Activated naive CD8-positive, alpha-beta T cell treated with anti-CD3 and anti-CD28 coated beads for 36 hours (primary cell): ENCODE measurements around the gene ILF2. TPM values are rescaled to one million over a fixed set of nuclear protein-coding genes. Genes with fewer than 3 reads are reported as not detected.

Experiments used
- DNase-seq: peaks from one replicate; pipeline ENCODE4 v3.0.0; 2021
- H3K27ac Mint-ChIP-seq: one replicate; pipeline ENCODE4 v1.8.0; 2022; ENCODE audit warnings: mild to moderate bottlenecking, moderate library complexity, mixed read lengths
- H3K27me3 Mint-ChIP-seq: one replicate; pipeline ENCODE4 v1.8.0; 2022; ENCODE audit warnings: mild to moderate bottlenecking, mixed read lengths
- H3K36me3 Mint-ChIP-seq: one replicate; pipeline ENCODE4 v1.8.0; 2021; ENCODE audit warnings: mild to moderate bottlenecking, mixed read lengths
- H3K4me1 Mint-ChIP-seq: one replicate; pipeline ENCODE4 v1.8.0; 2021; ENCODE audit warnings: mixed read lengths
- H3K4me3 Mint-ChIP-seq: one replicate; pipeline ENCODE4 v1.8.0; 2022; ENCODE audit warnings: mild to moderate bottlenecking, moderate library complexity, mixed read lengths
- H3K9me3 Mint-ChIP-seq: one replicate; pipeline ENCODE4 v1.8.0; 2022; ENCODE audit warnings: mixed read lengths
- total RNA-seq, 2 experiments: library from RNA; stranded (reverse); gene quantifications; one replicate each; pipeline ENCODE4 v1.2.3, GENCODE V29; 2021

The ILF2 gene
- total RNA-seq, 2 experiments from 2014 or later, result 419 to 431 TPM

DNA sequence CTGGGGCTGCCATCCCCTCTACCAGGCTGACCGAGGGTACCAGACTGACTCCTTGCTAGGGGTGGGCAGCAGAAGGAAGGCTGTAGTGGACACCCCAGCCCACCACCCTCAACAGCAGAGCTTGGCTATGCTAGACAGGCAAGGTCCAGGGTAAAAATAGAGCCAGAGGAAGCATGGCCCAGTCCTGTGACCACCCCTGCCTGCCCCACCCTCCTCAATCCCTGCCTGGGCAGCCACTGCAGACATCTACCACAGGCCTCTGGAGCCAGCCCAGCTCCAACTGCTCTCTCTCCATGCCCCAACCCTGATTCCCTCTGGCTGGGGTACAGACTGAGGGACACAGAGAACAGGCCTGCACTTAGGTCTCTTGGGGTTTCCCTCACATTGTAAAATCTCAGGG lies 40.8 kb downstream of the ILF2 start:
- H3K27me3 Mint-ChIP-seq, result peaks cover 5% of the 10 kb centered on the region
- H3K4me3 Mint-ChIP-seq, result no peak overlapping the region
- peaks cover 10% of the 10 kb centered on the region for H3K4me1 Mint-ChIP-seq
- no peaks in the 10 kb centered on the region for H3K9me3 Mint-ChIP-seq
- H3K36me3 Mint-ChIP-seq, result peaks cover 14% of the 10 kb centered on the region
- H3K27ac Mint-ChIP-seq, result no peak overlapping the region
- no peak for DNase-seq

DNA sequence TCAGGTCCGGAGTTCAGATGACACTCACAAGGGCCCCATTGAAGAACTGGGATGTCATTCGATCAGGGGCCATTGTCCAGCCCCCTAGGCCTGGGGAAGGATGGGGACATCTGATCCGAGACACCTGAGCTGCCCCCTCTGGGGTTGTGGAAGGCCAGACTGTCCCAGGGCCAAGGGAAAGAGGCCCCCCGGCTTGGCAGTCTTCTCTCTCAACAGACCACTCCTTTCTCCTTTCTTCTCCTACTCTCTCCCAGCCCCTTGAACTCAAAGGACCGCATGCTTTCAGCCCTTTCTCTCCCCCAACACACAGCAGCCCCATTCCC lies 41.5 kb downstream of the ILF2 start:
- peaks cover 10% of the 10 kb centered on the region for H3K36me3 Mint-ChIP-seq
- H3K9me3 Mint-ChIP-seq, result no peaks in the 10 kb centered on the region
- peaks cover 10% of the 10 kb centered on the region for H3K4me1 Mint-ChIP-seq
- peaks cover 5% of the 10 kb centered on the region for H3K27me3 Mint-ChIP-seq
- no peak overlapping the region for H3K27ac Mint-ChIP-seq
- DNase-seq, result no peak
- H3K4me3 Mint-ChIP-seq, result no peak overlapping the region

DNA sequence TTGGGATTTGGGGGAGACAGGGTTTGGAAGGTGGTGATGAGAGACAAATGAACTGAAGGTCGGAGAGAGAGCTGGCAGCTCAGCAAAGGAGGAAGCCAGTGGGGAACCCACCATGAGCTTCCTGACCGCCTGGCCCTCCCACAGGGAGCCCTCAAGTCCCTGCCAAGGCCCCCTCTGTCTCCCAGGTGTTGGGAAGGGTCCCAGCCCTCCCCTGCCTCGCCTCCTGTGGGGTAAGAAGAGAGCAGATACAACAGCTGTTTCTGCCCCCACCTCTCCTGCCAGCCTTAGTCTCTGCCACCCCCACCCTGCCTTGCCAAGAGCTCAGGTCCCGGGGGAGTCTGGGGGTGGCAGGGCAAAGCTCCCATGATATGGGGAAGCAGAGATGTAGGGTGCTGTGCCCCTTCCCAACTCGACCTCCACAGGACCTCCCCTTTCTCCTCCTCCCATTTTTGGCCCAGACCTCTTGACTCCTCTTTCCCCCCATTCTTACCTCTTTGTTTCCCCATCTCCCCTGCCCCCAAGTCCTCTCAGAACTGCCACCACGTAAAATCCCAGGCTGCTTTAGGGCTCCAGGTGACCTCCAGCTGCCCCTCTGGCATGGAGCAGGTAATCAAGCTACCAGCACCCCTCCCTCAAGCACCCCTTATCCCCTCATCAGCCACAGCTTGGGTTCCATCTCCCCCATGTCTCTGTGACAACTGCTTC lies 42.0 kb downstream of the ILF2 start:
- no peak for DNase-seq
- Mint-ChIP-seq H3K27ac (no peak overlapping the region), H3K36me3 (peaks cover 6% of the 10 kb centered on the region), H3K4me1 (peaks cover 10% of the 10 kb centered on the region), H3K9me3 (no peaks in the 10 kb centered on the region), H3K27me3 (peaks cover 5% of the 10 kb centered on the region), H3K4me3 (no peak overlapping the region)

DNA sequence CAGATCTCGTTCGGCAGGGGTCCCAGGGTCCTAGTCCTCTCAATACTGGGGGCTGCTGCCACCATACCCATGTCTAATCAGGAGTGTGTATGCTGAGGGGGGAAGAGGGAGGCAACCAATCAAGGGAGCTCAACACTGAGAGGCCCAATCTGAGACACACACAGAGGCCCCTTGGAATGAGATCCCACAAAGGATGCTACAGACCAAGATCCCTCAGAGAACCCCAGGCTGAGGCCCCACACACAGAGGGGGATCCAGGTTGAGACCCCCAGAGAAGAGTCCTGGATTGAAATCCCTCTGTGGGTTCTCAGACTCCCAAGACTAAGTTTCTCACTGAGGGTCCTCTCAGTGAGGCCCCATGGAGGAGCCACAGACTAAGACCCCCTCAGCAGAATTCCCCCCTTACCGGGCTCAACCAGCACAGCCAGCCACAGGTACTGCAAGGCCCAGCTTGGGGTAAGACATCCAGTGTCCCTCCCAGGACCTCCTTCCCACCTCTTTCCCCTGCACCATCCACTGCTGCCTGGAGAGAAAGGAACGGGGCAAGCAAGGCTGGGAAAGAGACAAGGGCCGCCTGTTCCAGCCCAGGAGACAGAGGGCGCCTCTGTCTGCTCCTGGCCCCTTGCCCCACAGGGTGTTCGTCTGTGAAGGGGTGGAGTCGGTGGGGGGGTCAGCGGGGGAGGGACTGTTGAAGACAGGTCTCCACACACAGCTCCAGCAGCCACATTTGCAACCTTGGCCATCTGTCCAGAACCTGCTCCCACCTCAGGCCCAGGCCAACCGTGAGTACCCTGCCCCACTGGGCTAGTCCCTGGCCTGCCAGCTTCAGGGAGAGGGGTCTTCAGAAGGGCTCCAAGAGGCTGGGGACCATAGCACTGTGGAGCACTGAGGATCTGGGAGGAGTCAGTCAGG lies 42.8 kb downstream of the ILF2 start, which contains the start of gene S100A1:
Gene S100A1 (plus strand): TSS at position 720 of the 912 bp plus-strand sequence. CDS start 2,088 bp downstream, outside the sequence.
- DNase-seq, result no peak
- Mint-ChIP-seq H3K27ac (no peak within 1 kb of the TSS), H3K36me3 (peaks cover 3% of the 10 kb centered on the region), H3K27me3 (peaks cover 5% of the 10 kb centered on the region), H3K4me1 (peaks cover 5% of the 10 kb centered on the region), H3K4me3 (no peak within 1 kb of the TSS), H3K9me3 (no peaks in the 10 kb centered on the region)

DNA sequence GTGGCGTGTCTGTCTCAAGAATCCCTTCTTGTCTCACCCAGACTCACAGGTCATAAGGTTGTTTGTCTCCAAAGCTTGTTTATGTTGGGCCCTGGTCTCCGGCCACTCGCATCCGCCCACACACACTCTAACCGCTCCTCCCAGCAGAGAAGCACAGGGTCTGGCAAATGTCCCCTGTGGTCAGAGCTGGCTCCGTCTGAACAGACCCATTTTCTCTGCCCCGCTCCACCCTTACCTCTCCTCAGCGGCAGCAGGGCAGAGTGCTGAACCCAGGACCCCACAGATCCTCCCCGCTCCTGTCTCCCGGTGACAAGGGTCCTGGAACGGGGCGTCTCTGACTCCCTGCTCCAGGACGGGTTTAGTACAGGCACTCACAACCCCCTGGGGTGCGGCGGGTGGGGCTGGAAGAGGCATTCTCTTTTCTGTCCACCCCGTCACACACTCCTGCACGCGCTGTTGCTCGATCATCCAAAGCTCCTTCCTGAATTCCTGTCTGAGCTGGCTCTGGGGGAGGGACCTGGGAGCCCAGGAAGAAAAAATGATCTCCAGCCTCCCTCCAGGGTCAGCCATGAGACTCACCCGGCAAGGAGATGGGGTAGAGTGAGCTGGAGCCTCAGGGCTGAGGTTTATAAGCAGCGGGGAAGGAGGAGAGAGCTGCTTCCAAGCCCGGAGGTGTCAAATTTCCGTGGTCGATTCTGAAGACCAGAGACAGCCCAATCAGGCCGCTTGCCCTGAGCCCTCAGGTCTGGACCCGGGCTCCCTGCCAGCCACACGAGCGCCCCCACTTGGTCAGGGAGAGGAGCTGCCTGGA lies 43.7 kb downstream of the ILF2 start, which contains the start of gene S100A13:
Gene S100A13 (minus strand): TSS at position 602 of the 811 bp plus-strand sequence. CDS start 1,033 bp downstream, outside the sequence.
- peaks cover 5% of the 10 kb centered on the region for H3K4me1 Mint-ChIP-seq
- DNase-seq, result no peak
- no peaks in the 10 kb centered on the region for H3K9me3 Mint-ChIP-seq
- no peaks in the 10 kb centered on the region for H3K36me3 Mint-ChIP-seq
- no peak within 1 kb of the TSS for H3K4me3 Mint-ChIP-seq
- peaks cover 5% of the 10 kb centered on the region for H3K27me3 Mint-ChIP-seq
- H3K27ac Mint-ChIP-seq, result peak within 1 kb of the TSS; percentile 46

DNA sequence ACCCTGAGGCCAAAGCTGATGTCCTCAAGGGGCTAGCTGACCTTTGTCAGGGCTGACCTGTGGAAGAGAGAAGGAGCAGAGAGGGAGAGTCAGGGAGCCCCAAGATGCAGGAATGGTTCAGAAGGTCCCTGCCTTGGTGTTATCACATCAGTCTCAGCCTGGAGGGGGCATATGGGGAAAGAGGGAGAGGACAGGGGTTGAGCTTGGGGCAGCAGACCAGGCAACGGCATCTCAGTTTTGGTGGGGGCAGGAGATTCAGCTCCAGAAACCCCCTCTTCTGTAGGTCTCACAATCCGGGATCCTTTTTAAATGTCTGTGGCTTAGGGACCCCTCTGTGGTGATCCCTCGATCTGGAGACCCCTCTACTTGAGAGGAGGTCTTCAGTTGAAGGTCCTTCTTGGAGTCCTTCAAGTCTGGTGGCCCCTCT lies 44.3 kb downstream of the ILF2 start:
- Mint-ChIP-seq H3K27ac (peak overlapping the region; percentile 46), H3K4me3 (no peak overlapping the region), H3K27me3 (peaks cover 5% of the 10 kb centered on the region), H3K36me3 (no peaks in the 10 kb centered on the region), H3K9me3 (no peaks in the 10 kb centered on the region), H3K4me1 (peaks cover 2% of the 10 kb centered on the region)
- no peak for DNase-seq

DNA sequence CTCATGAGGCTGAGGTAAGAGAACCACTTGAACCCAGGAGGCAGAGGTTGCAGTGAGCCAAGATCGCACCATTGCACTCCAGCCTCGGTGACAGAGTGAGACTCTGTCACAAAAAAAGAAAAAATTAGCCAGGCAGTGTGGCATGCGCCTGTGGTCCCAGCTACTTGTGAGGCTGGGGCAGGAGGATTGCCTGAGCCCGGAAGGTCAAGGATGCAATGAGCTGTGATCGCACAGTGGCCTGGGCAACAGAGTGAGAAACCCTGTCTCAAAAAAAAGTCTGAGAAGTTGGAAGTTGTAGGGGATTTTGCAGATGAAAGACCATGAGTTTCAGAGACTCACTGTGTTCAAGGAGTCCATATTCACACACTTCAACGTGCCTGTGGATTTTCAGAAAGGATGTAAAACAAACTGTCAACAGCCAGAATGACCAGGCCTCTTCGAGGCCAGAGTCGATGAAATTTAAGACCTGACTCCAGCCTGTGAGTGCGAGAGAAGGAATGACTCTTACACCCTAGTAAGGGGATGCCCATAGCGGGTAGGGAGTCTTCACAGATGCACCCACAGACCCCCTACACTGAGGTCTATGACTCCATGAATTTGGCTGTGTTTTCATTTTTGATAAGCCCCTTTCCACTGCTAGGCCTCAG lies 45.7 kb downstream of the ILF2 start:
- H3K4me1 Mint-ChIP-seq, result no peaks in the 10 kb centered on the region
- H3K36me3 Mint-ChIP-seq, result no peaks in the 10 kb centered on the region
- H3K27ac Mint-ChIP-seq, result no peak overlapping the region
- H3K27me3 Mint-ChIP-seq, result peaks cover 5% of the 10 kb centered on the region
- H3K9me3 Mint-ChIP-seq, result no peaks in the 10 kb centered on the region
- no peak overlapping the region for H3K4me3 Mint-ChIP-seq
- DNase-seq, result no peak

DNA sequence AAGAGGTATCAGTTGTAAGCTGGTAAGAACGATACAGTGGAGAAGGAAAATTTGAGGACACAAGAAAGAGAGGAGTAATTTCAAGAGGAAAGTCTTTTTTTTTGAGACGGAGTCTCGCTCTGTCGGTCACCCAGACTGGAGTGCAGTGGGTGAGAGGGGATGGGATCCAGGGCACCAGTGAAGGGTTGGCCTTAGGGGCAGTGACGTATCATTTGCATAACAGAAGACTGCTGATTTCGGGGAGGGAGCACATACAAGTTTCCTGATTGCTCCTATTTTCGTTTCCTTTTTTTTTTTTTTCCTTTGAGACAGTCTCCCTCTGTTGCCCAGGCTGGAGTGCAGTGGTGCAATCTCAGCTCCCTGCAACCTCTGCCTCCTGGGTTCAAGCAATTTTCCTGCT lies 47.7 kb downstream of the ILF2 start:
- H3K9me3 Mint-ChIP-seq, result no peaks in the 10 kb centered on the region
- H3K27ac Mint-ChIP-seq, result no peak overlapping the region
- peaks cover 5% of the 10 kb centered on the region for H3K27me3 Mint-ChIP-seq
- no peak overlapping the region for H3K4me3 Mint-ChIP-seq
- H3K36me3 Mint-ChIP-seq, result no peaks in the 10 kb centered on the region
- DNase-seq, result no peak
- no peaks in the 10 kb centered on the region for H3K4me1 Mint-ChIP-seq

DNA sequence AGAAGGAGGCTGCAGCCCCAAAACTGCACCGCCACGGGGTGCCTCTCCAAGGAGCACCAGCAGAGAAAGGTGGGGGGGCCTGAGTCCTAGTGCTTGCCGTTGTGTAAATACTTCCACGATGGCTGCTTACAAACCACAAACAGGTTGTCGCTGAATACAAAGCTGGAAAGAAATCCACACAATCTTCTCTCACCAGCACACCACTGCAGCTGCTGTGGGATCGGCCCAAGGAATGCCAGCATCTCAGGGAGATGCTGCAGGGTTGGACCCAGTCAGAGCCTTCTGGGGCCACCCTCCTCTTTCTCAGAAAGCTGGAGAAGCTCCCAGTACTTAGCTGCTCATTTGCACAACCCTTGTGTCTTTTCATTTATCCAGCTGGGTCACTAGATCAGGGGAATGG lies 51.6 kb downstream of the ILF2 start:
- no peak overlapping the region for H3K27ac Mint-ChIP-seq
- peaks cover 2% of the 10 kb centered on the region for H3K4me1 Mint-ChIP-seq
- no peak overlapping the region for H3K4me3 Mint-ChIP-seq
- DNase-seq, result no peak
- no peaks in the 10 kb centered on the region for H3K36me3 Mint-ChIP-seq
- no peaks in the 10 kb centered on the region for H3K9me3 Mint-ChIP-seq
- no peaks in the 10 kb centered on the region for H3K27me3 Mint-ChIP-seq

DNA sequence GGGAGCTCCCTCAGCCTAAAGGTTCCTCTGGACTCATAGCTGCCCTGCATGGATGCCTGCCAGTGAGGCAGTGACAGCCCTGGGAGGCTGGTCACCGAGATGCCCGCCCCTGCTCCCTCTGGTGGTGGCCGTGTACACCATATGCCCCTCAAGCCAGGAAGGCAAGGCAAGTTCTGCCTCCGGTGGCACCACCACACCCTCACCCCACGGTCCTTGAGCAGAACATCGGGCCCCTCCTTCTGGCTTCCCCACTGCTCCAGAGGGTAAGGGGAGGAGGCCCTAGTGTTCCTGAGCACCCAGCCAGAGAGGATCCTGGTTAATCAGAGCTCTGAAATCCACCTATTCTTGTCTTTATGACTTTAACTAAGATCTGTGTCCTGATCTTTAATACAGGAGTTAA lies 53.1 kb downstream of the ILF2 start:
- Mint-ChIP-seq H3K4me1 (peaks cover 2% of the 10 kb centered on the region), H3K27me3 (no peaks in the 10 kb centered on the region), H3K27ac (no peak overlapping the region), H3K36me3 (no peaks in the 10 kb centered on the region), H3K4me3 (no peak overlapping the region), H3K9me3 (no peaks in the 10 kb centered on the region)
- no peak for DNase-seq

DNA sequence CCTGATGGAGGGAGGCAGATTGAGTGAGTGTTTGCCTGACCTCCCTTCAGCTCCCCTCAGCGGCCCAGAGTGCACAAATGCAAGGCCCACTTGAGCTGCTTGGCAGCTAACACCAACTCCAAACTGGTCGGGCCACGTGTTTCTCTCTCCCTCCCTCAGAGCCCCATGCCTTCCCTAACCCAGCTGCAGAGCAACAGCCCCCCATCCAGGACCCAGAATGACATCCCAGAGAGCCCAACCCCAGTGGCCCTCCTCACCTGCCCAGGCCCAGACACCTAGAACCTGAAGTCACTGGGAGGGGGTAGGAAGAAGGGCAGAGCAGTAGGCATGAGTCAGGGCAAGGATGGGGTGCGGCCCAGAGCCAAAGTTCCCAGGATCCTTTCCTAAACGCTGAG lies 53.9 kb downstream of the ILF2 start:
- Mint-ChIP-seq H3K27ac (no peak overlapping the region), H3K36me3 (no peaks in the 10 kb centered on the region), H3K4me1 (peaks cover 2% of the 10 kb centered on the region), H3K4me3 (peak overlapping the region; percentile 2), H3K27me3 (no peaks in the 10 kb centered on the region), H3K9me3 (no peaks in the 10 kb centered on the region)
- DNase-seq, result no peak

DNA sequence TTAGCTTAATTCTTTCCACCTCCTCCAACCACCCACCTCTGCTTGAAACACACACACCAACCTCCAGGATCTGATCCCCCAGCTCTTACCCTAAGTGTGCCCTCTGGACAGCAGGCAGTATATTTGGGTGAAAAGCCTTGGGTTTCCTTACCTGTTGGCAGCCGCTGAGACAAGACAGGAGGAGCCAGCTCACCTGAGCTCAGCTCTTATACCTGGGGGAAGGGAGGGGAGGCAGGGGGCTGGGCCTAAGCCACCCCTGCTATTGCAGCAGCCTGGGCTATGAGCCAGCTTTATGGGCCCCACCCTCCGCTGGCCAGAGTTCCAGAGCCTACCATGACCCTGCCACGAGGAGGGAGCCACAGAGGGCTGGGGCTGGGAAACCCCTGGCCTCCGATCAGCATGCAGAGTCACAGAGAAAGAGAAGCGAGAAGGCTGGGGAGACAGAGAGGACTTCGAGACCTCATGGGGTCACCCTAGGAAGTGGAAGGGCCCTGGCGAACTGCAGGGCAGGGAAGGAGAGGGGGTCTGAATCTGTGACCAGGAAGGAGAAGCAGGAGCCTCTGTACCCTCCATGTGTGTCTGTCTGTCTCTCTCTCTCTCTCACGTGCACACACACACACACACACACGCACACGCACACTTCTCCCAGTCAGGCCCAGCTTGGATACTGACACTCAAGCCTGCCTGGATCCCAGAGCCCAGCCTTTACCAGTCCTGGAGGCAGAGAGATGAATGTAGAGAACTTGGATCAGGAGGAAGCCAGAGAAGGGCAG lies 54.5 kb downstream of the ILF2 start, which contains the start of gene S100A14:
Gene S100A14 (minus strand): TSS at position 182 of the 773 bp plus-strand sequence. CDS start 467 bp downstream, outside the sequence.
- H3K4me3 Mint-ChIP-seq, result peak within 1 kb of the TSS; percentile 2
- H3K36me3 Mint-ChIP-seq, result no peaks in the 10 kb centered on the region
- no peaks in the 10 kb centered on the region for H3K9me3 Mint-ChIP-seq
- no peaks in the 10 kb centered on the region for H3K27me3 Mint-ChIP-seq
- no peak for DNase-seq
- no peak within 1 kb of the TSS for H3K27ac Mint-ChIP-seq
- H3K4me1 Mint-ChIP-seq, result peaks cover 2% of the 10 kb centered on the region

DNA sequence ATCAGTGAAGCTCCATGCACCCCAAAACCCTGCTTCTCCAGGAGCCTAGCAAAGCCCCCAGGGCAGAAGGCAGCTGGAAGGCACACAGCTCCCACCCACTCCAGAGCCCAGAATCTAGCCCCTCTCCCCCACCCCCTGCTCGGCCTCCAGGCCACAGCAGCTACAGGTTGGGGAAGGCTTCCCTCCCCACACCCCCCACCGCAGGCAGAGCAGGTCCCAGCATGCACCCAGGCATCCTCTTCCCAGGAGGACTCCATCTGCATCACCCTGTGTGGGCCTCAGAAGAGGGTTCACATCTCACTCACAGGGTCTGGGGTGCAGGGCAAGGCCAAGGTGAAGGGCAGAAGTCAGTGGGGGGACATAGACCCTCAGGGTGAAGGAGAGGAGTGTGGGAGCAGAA lies 55.4 kb downstream of the ILF2 start:
- Mint-ChIP-seq H3K27me3 (no peaks in the 10 kb centered on the region), H3K9me3 (no peaks in the 10 kb centered on the region), H3K4me3 (no peak overlapping the region), H3K27ac (no peak overlapping the region), H3K36me3 (no peaks in the 10 kb centered on the region), H3K4me1 (peaks cover 2% of the 10 kb centered on the region)
- no peak for DNase-seq

DNA sequence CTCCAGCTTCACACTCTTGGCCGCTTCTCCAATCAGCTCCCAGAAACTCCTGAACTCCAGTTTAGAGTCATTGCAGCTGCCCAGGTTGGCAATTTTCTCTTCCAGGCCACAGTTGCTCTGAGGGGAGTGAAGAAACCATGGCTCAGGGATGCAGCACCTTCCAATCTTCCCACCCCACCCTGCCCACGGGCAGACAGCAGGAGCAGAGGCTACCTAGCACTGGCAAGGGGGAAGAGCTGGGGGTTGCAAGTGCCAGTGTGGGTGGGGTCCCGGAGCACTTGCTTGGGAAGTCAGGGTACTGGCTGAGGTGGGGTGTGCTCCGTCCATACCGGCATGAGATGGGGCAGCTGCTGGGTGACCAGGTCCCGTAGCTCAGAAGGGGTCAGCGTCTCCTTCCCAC lies 55.9 kb downstream of the ILF2 start:
- DNase-seq, result no peak
- Mint-ChIP-seq H3K4me3 (no peak overlapping the region), H3K27ac (no peak overlapping the region), H3K27me3 (no peaks in the 10 kb centered on the region), H3K36me3 (no peaks in the 10 kb centered on the region), H3K9me3 (no peaks in the 10 kb centered on the region), H3K4me1 (peaks cover 2% of the 10 kb centered on the region)
